ENCODE results near the gene GJC1.

DNA sequence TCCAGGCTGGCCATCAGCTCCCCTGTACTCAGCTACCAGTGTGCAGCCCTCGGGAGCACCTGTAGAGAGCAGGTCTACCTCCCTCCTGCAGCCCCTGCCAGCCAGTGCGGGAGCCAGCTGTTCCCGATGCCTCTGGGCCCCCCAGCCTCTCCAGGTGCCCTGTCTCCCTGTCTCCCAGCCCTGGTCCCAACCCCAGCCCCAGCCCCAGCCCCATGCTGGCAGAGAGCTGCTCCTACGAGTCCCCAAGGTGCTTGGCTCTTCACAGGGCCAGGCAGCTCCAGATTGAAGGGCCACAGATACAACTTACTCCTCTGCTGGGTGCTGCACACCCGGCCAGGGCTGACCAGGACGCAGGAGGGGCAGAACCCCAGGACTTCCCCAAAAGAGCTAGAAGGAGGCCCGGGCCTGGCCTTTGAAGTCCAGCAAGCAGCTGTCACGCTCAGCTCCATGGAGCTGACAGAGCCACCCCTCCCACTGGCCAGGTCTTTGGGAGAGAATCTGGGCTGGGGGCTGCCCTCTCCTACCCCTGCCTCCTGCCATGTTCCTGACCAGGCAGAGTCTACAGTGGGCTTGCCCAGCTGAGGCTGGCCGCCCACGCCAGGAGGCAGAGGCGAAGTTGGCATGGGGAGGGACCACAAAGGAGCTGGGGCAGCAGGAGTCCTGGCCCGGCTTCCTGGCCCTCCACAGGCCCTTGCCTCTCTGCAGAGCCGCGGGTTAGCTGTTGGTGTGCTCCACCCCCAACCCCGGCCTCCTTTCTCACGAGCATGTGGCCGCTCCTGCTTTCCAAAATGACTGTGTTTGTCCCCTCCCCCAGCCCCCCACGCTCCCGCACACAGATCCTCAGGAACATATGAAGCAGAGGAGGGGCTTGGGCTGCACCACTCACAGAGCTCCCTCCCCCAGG is 80.8 kb downstream of the GJC1 start:
- TF ChIP-seq CTCF (IDR thresholded peaks at IDR 0.05) (no peak), ZFX (IDR thresholded peaks at IDR 0.05; ENCODE audit: borderline replicate concordance) (no peak)
